Smooth muscle cell (in vitro differentiated cells): ENCODE results near the gene CORO7. TPM values are rescaled to one million over a fixed set of nuclear protein-coding genes. Genes with fewer than 3 reads are reported as not detected.

ENCODE experiments used
- DNase-seq: peaks from one replicate; lab custom pipeline; 2025; ENCODE audit not compliant: unreplicated experiment; lab: John Stamatoyannopoulos, UW
- H2AFZ ChIP-seq: fragments of 200-600 bp; sonication (generic); 2 replicates; pipeline ENCODE4 v1.6.0; 2016; ENCODE audit warnings: antibody characterized with exemption, low read depth, mild to moderate bottlenecking
- H3F3A ChIP-seq: fragments of 200-600 bp; sonication (generic); 2 replicates; pipeline ENCODE4 v1.6.0; 2017; ENCODE audit warnings: antibody characterized with exemption, low read depth
- H3K27ac ChIP-seq: fragments of 200-600 bp; sonication (generic); 2 replicates; pipeline ENCODE4 v1.5.1; 2016; ENCODE audit warnings: low read depth, mild to moderate bottlenecking
- H3K27me3 ChIP-seq: fragments of 200-600 bp; sonication (generic); 2 replicates; pipeline ENCODE4 v1.6.1; 2016; ENCODE audit warnings: low read depth, mild to moderate bottlenecking
- H3K36me3 ChIP-seq: fragments of 200-600 bp; sonication (generic); 2 replicates; pipeline ENCODE4 v1.5.1; 2016; ENCODE audit warnings: low read depth
- H3K4me1 ChIP-seq: fragments of 200-600 bp; sonication (generic); 2 replicates; pipeline ENCODE4 v1.5.1; 2016; ENCODE audit warnings: low read depth
- H3K4me2 ChIP-seq: fragments of 200-600 bp; sonication (generic); 2 replicates; pipeline ENCODE4 v1.6.0; 2016; ENCODE audit warnings: mild to moderate bottlenecking
- H3K4me3 ChIP-seq: fragments of 200-600 bp; sonication (generic); 2 replicates; pipeline ENCODE4 v1.5.1; 2016; ENCODE audit warnings: mild to moderate bottlenecking
- H3K79me2 ChIP-seq: fragments of 200-600 bp; sonication (generic); 2 replicates; pipeline ENCODE4 v1.6.0; 2016; ENCODE audit warnings: low read depth, mild to moderate bottlenecking
- H3K9ac ChIP-seq: fragments of 200-600 bp; sonication (generic); 2 replicates; pipeline ENCODE4 v1.6.0; 2016; ENCODE audit warnings: low read depth
- H3K9me3 ChIP-seq: fragments of 200-600 bp; sonication (generic); replicated peaks from 2 replicates; pipeline ENCODE4 v1.5.1; 2016; ENCODE audit warnings: low read depth
- H4K20me1 ChIP-seq: fragments of 200-600 bp; sonication (generic); 2 replicates; pipeline ENCODE4 v1.6.0; 2016; ENCODE audit warnings: low read depth
- WGBS: methylation state at CpG from one replicate; pipeline ENCODE4 v1.1.7; 2016; ENCODE audit warnings: low lambda C conversion rate; 5-methylcytosine and 5-hydroxymethylcytosine counted together
- polyA plus RNA-seq: library from polyadenylated mRNA; unstranded; fragments of >200 nt; fragmentation: Nextera tagmentation; extraction: Ambion mirVana; gene quantifications from 2 replicates; pipeline ENCODE4 v1.2.1, GENCODE V29; 2016
- total RNA-seq: library from RNA; depleted of rRNA; stranded (reverse); fragments of >200 nt; gene quantifications from 2 replicates; pipeline ENCODE4 v1.2.3, GENCODE V29; 2014
- TF ChIP-seq, protein P1 (sequence below): fragments of 200-600 bp; sonication (generic); IDR thresholded peaks from 2 replicates; pipeline ENCODE4 v1.5.1; 2017; ENCODE audit warnings: borderline replicate concordance, mild to moderate bottlenecking, antibody characterized with exemption; ENCODE audit not compliant: insufficient read depth, poor library complexity, severe bottlenecking

The CORO7 gene
- total and polyA plus RNA-seq, 2 experiments from 2014 or later: 6.7 to 12.7 TPM

DNA sequence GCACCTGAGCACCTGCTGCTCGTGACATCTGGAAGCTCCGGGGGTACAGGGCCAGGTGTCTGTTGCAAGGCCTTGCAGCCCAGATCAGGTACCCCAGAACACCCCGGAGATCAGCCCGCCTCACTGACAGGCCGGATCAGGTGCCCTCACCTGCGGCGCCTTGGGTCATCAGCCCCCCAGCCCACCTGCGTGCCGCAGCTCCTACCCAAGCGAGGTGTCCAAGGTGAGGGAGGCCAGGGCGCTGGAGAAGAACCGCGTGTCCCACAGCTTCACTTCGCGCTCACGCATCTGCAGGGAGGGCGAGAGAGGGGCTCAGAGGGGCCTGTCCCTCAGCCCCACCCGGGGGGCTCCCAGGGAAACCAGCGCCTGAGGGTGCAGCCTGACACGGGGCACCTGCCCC lies 28.6 kb downstream of the CORO7 start:
- Histone ChIP-seq H4K20me1 (peaks cover 27% of the 10 kb centered on the region), H3K27ac (no peak overlapping the region), H3K36me3 (no peaks in the 10 kb centered on the region), H3K9me3 (no peaks in the 10 kb centered on the region), H3K27me3 (no peaks in the 10 kb centered on the region), H3F3A (peaks cover 15% of the 10 kb centered on the region), H3K9ac (no peak overlapping the region), H2AFZ (no peak overlapping the region), H3K79me2 (no peaks in the 10 kb centered on the region), H3K4me3 (no peak overlapping the region), H3K4me1 (peaks cover 34% of the 10 kb centered on the region), H3K4me2 (peak overlapping the region; percentile 23)
- DNase-seq: no peak
- TF ChIP-seq, protein P1, sequence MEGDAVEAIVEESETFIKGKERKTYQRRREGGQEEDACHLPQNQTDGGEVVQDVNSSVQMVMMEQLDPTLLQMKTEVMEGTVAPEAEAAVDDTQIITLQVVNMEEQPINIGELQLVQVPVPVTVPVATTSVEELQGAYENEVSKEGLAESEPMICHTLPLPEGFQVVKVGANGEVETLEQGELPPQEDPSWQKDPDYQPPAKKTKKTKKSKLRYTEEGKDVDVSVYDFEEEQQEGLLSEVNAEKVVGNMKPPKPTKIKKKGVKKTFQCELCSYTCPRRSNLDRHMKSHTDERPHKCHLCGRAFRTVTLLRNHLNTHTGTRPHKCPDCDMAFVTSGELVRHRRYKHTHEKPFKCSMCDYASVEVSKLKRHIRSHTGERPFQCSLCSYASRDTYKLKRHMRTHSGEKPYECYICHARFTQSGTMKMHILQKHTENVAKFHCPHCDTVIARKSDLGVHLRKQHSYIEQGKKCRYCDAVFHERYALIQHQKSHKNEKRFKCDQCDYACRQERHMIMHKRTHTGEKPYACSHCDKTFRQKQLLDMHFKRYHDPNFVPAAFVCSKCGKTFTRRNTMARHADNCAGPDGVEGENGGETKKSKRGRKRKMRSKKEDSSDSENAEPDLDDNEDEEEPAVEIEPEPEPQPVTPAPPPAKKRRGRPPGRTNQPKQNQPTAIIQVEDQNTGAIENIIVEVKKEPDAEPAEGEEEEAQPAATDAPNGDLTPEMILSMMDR: no peak
- WGBS: 90% methylated on average over 20 of the region's 20 CpGs

DNA sequence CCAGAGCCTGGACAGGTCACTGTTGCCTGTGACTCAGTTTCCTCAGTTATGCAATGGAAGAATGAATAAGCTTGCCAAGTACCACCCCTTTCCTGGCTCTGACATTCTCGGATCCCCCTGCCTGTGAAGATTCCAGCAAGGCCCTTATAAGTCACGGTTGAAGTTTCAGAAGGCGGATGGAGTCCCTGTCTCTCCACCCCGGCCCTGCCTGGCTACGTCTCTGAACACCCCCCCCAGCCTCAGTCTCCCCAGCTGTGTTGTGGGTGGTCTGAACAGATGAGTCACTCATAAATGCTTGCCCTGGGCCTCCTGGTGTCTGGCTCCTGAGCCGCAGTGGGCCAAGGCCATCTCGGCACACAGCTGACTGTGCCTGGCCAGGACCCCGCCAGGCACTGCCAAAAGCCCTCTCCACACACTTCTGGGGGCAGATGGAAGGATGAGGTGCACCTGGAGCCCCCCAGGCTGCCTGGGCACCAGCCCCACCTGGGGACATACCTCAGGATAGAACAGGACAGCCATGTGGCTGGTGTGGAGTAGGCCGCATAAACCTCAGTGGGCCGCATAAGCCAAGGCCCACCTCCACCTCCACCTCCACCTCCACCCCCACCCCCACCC lies 29.3 kb downstream of the CORO7 start:
- Histone ChIP-seq H3K79me2 (no peaks in the 10 kb centered on the region), H3K4me2 (peak overlapping the region; percentile 21), H2AFZ (no peak overlapping the region), H3K36me3 (no peaks in the 10 kb centered on the region), H3K27ac (peak overlapping the region; percentile 38), H3K4me1 (peaks cover 27% of the 10 kb centered on the region), H3K9me3 (no peaks in the 10 kb centered on the region), H3K27me3 (no peaks in the 10 kb centered on the region), H3K9ac (no peak overlapping the region), H3F3A (peaks cover 16% of the 10 kb centered on the region), H3K4me3 (no peak overlapping the region), H4K20me1 (peaks cover 34% of the 10 kb centered on the region)
- 28% methylated on average over 8 of the region's 10 CpGs for WGBS
- TF ChIP-seq, protein P1: no peak
- no peak for DNase-seq

DNA sequence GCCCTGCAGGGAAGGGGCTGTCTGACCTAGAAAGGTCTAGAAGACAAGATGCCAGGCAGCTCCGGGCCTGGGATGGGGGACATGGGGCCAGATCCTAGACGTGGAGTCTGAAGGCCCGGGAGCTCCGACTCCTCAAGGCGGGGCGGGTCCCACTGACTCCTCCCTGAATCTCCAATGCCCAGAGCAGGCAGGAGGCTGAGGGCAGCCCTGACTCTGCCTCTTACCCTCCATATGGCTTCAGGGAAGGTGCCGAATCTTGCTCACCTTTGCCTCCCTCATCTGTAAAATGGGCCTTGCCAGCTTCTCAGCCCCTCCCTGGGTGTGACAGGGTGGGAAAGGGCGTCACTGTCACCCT lies 30.0 kb downstream of the CORO7 start:
- DNase-seq: no peak
- Histone ChIP-seq H3K27ac (peak overlapping the region; percentile 38), H3K9me3 (no peaks in the 10 kb centered on the region), H2AFZ (no peak overlapping the region), H3K4me3 (no peak overlapping the region), H3K36me3 (no peaks in the 10 kb centered on the region), H4K20me1 (peaks cover 40% of the 10 kb centered on the region), H3K9ac (no peak overlapping the region), H3K4me1 (peaks cover 21% of the 10 kb centered on the region), H3K27me3 (no peaks in the 10 kb centered on the region), H3K4me2 (peak overlapping the region; percentile 34), H3F3A (peaks cover 16% of the 10 kb centered on the region), H3K79me2 (no peaks in the 10 kb centered on the region)
- TF ChIP-seq, protein P1: no peak
- WGBS: 53% methylated on average over 8 of the region's 8 CpGs

DNA sequence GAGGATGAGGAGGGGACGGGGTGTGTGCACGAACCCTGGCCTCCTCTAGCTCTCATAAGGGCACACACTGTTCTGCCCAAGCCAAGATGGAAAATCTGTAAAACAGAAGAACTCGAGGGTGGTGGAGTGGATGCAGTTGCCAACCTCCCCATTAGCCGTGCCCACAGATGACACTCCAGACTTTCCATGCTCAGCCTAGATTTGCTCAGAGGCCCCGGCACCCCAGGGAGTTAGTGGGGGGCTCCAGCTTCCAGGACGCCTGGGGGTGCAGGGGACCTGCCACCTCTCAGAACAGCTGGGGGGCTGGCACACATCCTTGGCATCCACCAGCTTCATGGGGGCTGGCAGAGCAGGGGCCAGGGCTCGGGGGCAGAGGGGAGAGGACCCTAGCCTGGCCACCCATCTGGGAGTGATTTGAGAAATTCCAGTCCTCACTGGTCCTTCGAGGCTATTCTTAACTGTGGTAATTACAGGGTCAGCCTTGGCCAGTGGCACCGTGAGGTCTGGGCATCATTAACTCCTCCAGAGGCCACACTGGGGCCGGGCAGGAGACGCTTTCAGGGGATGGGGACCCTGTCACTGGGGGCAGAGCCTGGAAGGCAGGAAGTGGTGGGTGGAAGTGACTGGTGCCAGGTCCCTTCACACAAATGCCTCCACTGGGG lies 30.5 kb downstream of the CORO7 start:
- no peak for DNase-seq
- H3K36me3 ChIP-seq: no peaks in the 10 kb centered on the region
- H3K27ac ChIP-seq: peak overlapping the region; percentile 38
- H3F3A ChIP-seq: peaks cover 16% of the 10 kb centered on the region
- H3K79me2 ChIP-seq: no peaks in the 10 kb centered on the region
- WGBS: 60% methylated on average over 11 of the region's 11 CpGs
- peak overlapping the region; percentile 34 for H3K4me2 ChIP-seq
- H2AFZ ChIP-seq: no peak overlapping the region
- no peaks in the 10 kb centered on the region for H3K9me3 ChIP-seq
- TF ChIP-seq, protein P1: no peak
- no peak overlapping the region for H3K9ac ChIP-seq
- H3K27me3 ChIP-seq: no peaks in the 10 kb centered on the region
- H3K4me1 ChIP-seq: peaks cover 20% of the 10 kb centered on the region
- H3K4me3 ChIP-seq: no peak overlapping the region
- H4K20me1 ChIP-seq: peaks cover 45% of the 10 kb centered on the region
